Globus pallidus (tissue), 1 donor: ENCODE data around the gene COL12A1.

Source experiments
- DNase-seq: peaks from one replicate; pipeline ENCODE4 v3.0.0-alpha.2; 2015; ENCODE audit warnings: low spot score

COL12A1 gene

GRCh38 chr6:75176076-75176582, 29.7 kb downstream of the COL12A1 start:
- DNase-seq = no peak

DNA sequence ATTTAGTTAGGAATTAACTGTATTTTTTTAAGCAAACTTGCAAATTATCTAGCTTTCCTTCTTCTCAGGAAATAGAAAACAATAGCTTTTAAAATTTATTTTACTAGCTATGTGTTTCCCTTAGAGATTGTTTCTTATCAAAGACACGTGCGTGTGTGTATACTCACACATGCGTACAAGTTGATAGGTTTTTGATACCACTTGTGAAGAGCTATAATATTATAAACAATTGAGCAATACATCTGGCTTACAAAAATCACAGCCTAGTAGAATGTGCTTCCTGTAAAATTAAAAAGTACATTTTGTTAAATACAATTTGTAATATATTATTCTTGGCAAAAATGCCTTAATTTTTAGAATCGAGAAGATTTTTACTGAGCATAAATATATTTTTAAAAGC, 33.9 kb downstream of the COL12A1 start:
- no peak for DNase-seq

- no peak for DNase-seq
Observed at GRCh38 chr6:75171567-75171966, 34.3 kb downstream of the COL12A1 start.

DNA sequence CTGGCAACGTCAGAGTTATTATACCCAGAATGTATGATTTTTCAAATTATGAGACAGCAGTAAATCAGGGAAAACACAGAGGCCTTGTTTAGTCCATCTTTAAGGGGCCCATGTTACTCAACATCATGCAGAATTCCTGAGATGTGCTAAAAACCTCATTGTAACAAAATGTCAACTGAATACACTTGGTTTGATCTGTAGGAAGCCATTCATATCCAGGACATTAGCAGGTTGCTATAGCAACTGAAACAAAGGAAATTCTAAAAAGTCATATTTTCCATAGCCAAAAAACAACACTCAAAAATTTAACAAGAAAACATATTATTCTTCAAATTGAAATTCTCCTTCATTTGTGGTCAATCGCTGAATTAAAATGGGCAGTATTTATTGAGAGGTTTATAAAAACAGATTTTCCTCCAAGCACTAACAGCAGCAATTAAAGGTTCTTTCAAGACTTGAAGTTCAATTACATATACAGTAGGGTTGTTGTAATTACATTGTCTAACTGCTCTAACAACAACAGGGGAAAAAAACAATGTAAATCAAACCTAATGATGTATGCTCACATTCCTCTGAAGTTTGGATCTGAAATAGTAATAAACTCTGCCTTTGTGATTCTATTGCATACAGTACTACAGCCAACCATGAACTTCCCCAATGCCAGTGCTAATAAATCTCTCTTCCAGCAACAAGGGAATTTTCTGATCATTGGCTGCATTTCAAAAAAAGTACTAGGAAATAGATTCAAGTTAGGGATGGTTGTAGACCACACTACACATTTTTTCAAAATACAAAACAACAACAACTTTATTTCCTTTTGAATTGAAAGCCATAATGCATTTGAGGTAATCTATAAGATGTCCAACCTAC, 34.9 kb downstream of the COL12A1 start:
- no peak for DNase-seq

- DNase-seq = no peak
Observed at GRCh38 chr6:75169689-75170586, 35.9 kb downstream of the COL12A1 start.

- DNase-seq = no peak
Observed at GRCh38 chr6:75167851-75168250, 38.0 kb downstream of the COL12A1 start.

- DNase-seq = no peak
Observed at GRCh38 chr6:75167325-75167724, 38.5 kb downstream of the COL12A1 start.

- DNase-seq = no peak
Observed at GRCh38 chr6:75166773-75167172, 39.1 kb downstream of the COL12A1 start.

- no peak for DNase-seq
Observed at GRCh38 chr6:75166236-75166635, 39.6 kb downstream of the COL12A1 start.

- no peak for DNase-seq
Observed at GRCh38 chr6:75158176-75158575, 47.7 kb downstream of the COL12A1 start.

DNA sequence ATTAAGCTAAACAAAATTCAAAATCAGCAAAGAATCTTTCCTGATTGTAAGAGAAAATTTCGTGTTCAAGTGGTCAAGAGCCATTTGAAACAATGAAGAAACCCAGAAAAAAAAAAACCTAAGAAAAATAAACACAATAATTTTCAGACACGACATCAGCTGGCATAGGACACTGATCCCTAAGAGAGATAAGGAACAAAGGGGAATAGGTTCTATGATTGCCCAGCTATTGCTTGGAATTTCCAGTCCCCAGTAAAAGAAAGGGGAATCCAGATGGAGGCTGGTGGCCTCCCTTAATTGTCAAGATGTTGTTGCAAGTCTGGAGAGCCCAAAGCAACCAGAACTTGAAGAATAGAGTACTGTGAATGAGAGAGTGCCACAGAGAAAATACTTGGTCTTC, 48.5 kb downstream of the COL12A1 start:
- DNase-seq = no peak

- no peak for DNase-seq
Observed at GRCh38 chr6:75156186-75156878, 49.5 kb downstream of the COL12A1 start.

- DNase-seq = no peak
Observed at GRCh38 chr6:75155631-75156030, 50.2 kb downstream of the COL12A1 start.

DNA sequence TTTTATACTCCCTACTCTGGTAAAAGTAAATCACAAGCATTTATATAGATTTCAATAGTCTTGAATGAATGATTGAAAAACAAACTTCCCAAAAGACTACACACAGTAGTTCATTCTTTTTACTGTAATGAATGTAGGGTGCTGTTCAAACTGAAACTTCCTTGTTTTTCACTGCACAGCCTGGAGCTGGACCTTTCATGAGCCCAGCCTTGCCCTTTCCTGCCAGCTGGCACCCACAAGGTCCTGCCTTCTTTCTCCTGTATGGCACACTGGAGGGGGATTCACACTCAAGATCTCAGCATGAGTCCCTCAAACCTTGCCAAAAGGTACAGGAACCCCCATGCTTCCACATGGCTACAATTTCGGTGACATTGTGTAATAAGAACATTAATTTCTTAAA, 50.9 kb downstream of the COL12A1 start:
- DNase-seq = no peak

- no peak for DNase-seq
Observed at GRCh38 chr6:75150685-75151412, 55.0 kb downstream of the COL12A1 start.

DNA sequence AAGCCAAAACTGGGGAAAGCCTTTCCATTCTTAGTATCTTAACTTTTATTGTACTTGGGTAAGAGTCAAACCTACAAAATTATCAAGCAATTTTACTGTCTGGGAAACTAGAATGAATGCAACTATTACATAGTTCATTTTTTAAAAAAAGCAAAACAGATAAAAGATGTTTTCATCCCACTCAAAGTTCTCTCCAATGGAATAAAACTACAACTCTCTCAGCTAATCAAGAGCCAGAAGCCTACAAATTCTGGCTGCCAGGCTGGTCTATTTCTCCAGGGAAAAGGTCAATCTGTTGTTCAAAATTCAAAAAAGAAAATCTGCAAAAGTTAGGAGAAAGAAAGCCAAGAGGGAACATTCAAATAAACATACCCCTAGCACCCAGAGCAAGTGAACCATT, 56.2 kb downstream of the COL12A1 start:
- peak; percentile 18 for DNase-seq

DNA sequence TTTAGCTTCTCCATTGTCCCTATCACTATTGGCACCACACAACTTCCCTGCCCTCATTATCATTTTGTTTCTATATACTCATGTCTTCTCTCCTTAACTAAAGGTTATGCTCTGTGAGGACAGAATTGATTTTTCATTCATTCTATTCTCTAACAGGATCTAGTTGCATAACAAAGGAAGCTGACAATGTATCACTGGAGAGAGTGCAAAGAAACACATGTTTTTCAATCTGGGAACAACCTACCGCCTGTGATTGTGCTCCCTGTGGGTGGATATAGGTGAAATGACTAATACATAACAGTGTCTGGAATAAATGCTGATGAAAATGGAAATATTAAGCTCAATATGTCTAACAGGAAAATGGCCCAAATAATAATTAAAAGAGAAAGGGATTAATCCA, 56.6 kb downstream of the COL12A1 start:
- no peak for DNase-seq

DNA sequence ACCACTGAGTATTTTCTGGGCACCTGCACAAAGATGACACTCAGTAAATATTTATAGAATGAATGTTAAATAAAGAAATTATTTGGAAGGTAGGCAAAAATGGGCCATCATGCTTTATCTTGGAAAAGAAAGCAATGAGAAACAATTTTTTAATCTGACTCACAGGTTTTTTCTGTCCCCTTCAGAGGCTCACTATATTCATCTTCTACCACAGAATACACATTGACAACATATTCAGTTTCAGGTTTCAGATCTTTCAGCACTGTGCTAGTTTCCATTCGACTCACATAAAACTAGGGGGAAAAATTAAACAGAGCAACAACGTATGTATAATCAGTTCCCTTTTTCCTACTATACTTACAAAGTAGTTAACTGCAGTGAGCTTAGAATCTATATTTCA, 58.3 kb downstream of the COL12A1 start:
- no peak for DNase-seq

DNA sequence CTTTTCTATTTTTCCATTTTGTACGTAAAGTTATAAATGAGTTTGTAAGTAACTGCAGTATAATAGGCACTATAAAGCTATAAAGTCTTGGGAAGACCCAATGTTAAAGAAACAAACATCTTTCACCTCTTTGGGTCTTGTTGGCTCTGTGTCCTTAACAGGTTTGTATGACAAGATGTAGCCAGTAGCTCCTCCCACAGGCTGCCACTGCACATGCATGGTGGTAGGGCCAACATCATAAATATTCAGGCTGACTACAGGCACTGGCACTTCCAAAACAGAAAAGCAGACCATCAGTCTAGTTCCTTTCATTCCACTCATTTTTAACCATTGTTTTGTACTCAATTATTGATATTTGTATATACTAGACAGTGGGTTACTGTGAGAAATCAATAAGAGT, 59.9 kb downstream of the COL12A1 start:
- DNase-seq = no peak

DNA sequence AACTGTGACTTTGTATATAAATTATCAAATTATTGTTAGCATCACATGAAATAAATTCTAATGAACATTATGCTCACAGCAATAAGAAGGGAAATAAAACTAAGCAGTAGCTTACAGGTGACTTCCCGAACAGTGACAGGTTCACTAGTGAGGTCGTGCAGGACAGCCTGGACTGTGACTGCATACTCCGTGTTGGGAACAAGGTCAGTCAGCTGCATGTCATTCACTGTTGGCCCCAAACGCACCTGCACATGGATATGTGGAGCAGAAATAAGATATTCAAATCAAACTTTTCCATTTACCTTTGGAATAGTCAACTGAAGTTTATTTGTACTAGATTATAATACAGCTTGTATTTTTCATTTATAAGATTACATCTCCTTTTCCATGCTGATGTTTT, 60.6 kb downstream of the COL12A1 start:
- DNase-seq = no peak

GRCh38 chr6:75144386-75144785, 61.5 kb downstream of the COL12A1 start:
- no peak for DNase-seq

DNA sequence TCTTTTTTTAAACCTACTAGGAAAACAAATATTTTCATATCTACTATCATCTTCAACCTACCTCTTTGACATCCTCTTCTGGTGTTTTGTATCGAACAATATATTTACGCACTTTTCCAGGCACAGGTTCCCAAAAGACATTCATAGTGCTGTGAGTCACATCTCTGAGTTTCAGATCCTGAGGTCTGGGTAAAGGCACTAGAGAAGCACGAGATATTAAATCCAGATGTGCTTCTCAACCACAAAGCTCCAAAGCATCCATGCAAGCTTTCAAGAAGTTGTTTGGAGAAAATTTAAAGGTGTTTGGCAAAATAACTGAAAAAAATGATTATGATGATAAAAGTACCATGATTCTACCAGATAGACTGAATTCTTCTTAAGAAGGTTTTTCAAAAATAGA, 62.7 kb downstream of the COL12A1 start:
- DNase-seq = no peak
